Kidney (tissue), 14 donors: ENCODE data around the gene CDC42. TPM values are rescaled to one million over a fixed set of nuclear protein-coding genes. Genes with fewer than 3 reads are reported as not detected.

Experiments
- DNase-seq, 5 donors: peaks; one replicate each; pipeline ENCODE4 v3.0.0-alpha.2; 2013 to 2020
- FAIRE-seq: peaks from 2 replicates; lab custom pipeline; 2012; peaks lifted over from hg19 to GRCh38; lab: Jason Lieb, UNC
- H3K27ac ChIP-seq, 2 donors: one replicate each; pipeline ENCODE4 v1.7.0; 2013; ENCODE audit warnings: low read depth in 2 of 2, low read length in 2 of 2, inconsistent platforms in 1 of 2
- H3K27me3 ChIP-seq: one replicate; pipeline ENCODE4 v1.7.1; 2013; ENCODE audit warnings: low read length, inconsistent platforms; ENCODE audit not compliant: control insufficient read depth, insufficient read depth
- H3K36me3 ChIP-seq, 3 donors: one replicate each; pipeline versions ENCODE4 v1.7.0 to v1.7.1; 2013; ENCODE audit warnings: low read length in 3 of 3, control low read depth in 1 of 3, inconsistent platforms in 1 of 3; ENCODE audit not compliant: insufficient read depth in 3 of 3, control insufficient read depth in 2 of 3
- H3K4me1 ChIP-seq, 3 donors: one replicate each; pipeline versions ENCODE4 v1.7.0 to v1.7.1; 2013; ENCODE audit warnings: low read length in 3 of 3, inconsistent platforms in 1 of 3, low read depth in 1 of 3; ENCODE audit not compliant: control insufficient read depth in 2 of 3, insufficient read depth in 2 of 3
- H3K4me3 ChIP-seq, 3 donors: one replicate each; pipeline versions ENCODE4 v1.7.0 to v1.8.1; 2013; ENCODE audit warnings: low read length in 3 of 3, control low read depth in 1 of 3, inconsistent platforms in 1 of 3
- H3K9ac ChIP-seq, 3 donors: one replicate each; pipeline versions ENCODE4 v1.7.0 to v1.7.1; 2013; ENCODE audit warnings: low read length in 3 of 3, control low read depth in 1 of 3, inconsistent platforms in 1 of 3
- H3K9me3 ChIP-seq, 3 donors: one replicate each; pipeline versions ENCODE4 v1.7.0 to v1.7.1; 2013; ENCODE audit warnings: low read length in 3 of 3, control low read depth in 1 of 3, inconsistent platforms in 1 of 3; ENCODE audit not compliant: control insufficient read depth in 2 of 3, insufficient read depth in 1 of 3
- CTCF ChIP-seq: IDR thresholded peaks from 3 replicates; pipeline ENCODE4 v1.5.1; 2012; ENCODE audit warnings: mild to moderate bottlenecking, moderate library complexity, borderline replicate concordance; ENCODE audit not compliant: insufficient read depth; ENCODE audit errors: extremely low read depth
- intact Hi-C: fragments of 100-400 bp; cut with DNase I; formaldehyde crosslinking; loops from one replicate; pipeline ENCODE4 v1.11.1; 2022
- polyA plus RNA-seq: library from polyadenylated mRNA; stranded (reverse); fragments of 350-450 nt; fragmentation: Illumina TruSeq; extraction: RNeasy Lipid Tissue Mini Kit (QIAGEN cat#74804); gene quantifications from one replicate; pipeline ENCODE4 v1.2.3, GENCODE V29; 2014; ENCODE audit warnings: low read depth, low replicate concordance; ENCODE audit not compliant: insufficient read depth
- total RNA-seq: library from RNA; stranded (reverse); fragmentation: NEBNext Ultra II Directional; extraction: Animal tissue kit (Norgen Biotek cat#: 25700); gene quantifications from one replicate; pipeline ENCODE4 v1.2.1, GENCODE V29; 2021
- donor health status: control.
- donor health status: control.
- donor health status: control.
- donor health status: control.
- donor health status: control.
- donor health status: DM: yes; HTN: yes; CAD: no.
- donor health status: Normal renal cell carcinoma (clear cell type).

The CDC42 gene
- total and polyA plus RNA-seq, 2 donors from 2014 or later: 207 to 248 TPM

DNA sequence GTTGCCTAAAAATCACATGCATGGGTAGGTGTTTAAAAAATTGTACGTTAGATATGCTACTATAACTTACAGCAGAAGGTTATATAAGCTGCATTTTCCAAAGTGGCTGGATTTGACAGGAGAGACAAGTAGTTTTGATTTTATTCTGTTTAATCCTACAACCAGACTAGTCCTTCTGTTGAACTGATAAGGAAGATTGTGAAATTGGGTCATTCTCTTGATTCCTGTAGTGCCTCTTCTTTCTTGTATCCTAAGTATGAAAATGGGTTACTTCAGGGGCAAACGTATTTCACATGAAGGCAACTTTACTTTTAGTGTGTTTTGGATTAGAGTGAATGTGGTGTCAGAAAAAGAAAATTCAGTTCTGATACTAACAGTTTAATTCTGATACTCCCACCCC is 19.0 kb downstream of the CDC42 start:
- Histone ChIP-seq H3K27me3 (no peaks in the 10 kb centered on the region), H3K36me3 (peaks cover 0 to 2% (median 0%) of the 10 kb centered on the region in 3 donors), H3K9ac (no peak overlapping the region), H3K4me3 (no peak overlapping the region), H3K27ac (no peak overlapping the region), H3K9me3 (no peaks in the 10 kb centered on the region), H3K4me1 (peaks cover 2 to 22% (median 13%) of the 10 kb centered on the region in 3 donors)
- no peak for TF ChIP-seq CTCF
- FAIRE-seq (no peak), DNase-seq (no peak)
- intact Hi-C loops: no loop called here

DNA sequence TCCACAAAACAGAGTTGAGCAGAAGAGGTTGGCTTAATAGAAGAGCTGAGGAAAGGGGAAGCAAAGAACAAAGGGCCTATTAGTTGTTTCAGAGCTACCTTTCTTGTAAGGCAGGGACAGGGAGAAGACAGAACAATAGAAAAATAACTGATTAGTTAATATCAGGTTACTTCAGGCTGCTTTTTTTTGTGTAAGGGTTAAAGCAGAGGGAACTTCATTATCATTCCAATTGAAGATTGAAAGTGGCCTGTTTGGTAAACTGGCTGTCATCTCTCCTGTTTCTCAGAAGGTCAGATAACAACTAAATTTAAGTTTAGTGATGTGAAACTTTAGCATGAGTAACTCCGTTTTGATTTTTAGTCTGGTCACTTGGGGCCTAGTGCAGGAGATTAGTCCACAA is 22.3 kb downstream of the CDC42 start:
- FAIRE-seq: no peak
- Histone ChIP-seq H3K27me3 (no peaks in the 10 kb centered on the region), H3K36me3 (peaks cover under 1 to 6% (median 5%) of the 10 kb centered on the region in 3 donors), H3K4me1 (peaks cover 2 to 18% (median 11%) of the 10 kb centered on the region in 3 donors), H3K4me3 (no peak overlapping the region), H3K9ac (no peak overlapping the region), H3K9me3 (no peaks in the 10 kb centered on the region), H3K27ac (no peak overlapping the region)
- no peak for DNase-seq
- TF ChIP-seq CTCF: no peak
- intact Hi-C loops: no loop called here

DNA sequence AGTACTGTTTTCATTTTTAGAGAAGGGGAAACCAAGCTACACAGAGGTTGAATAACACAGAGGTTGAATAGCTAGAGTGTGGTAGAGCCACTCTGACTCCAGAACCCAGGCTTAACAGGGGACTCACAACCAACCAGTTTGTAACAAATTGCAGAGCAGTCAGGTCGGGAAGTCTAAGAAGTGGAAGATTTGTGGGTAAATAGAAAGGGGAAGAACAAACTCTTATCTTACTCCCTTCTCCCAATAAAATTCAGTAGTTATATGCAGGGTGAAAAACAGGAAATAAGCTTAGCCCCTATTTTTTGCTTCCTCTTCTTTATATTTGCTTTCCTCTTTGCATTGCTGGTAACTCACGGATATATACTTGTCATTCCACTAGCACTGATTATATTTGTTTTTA is 23.2 kb downstream of the CDC42 start:
- H3K36me3 ChIP-seq: peaks cover 4 to 10% (median 5%) of the 10 kb centered on the region in 3 donors
- no peak overlapping the region for H3K9ac ChIP-seq
- DNase-seq (no peak), FAIRE-seq (no peak)
- peaks cover 2 to 18% (median 10%) of the 10 kb centered on the region in 3 donors for H3K4me1 ChIP-seq
- intact Hi-C loops: no loop called here
- no peak for TF ChIP-seq CTCF
- no peak overlapping the region for H3K4me3 ChIP-seq
- no peak overlapping the region for H3K27ac ChIP-seq
- H3K9me3 ChIP-seq: no peaks in the 10 kb centered on the region
- H3K27me3 ChIP-seq: no peaks in the 10 kb centered on the region

DNA sequence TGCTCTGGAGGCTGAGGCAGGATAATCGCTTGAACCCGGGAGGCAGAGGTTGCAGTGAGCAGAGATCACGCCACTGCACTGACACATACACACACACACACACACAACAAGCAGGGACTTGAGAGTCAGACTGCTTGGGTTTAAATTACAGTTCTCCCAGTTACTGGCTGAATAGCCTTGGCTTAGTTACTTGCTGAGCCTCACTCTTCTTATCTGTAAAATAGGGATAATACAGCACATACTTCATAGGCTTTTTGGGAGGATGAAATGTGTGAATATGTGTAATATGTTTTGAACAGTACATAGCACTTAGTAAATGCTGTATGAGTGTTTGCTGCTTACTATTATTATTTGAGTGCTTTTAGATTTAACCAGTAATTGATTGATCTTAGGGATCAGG is 23.8 kb downstream of the CDC42 start:
- Histone ChIP-seq H3K9ac (no peak overlapping the region), H3K9me3 (no peaks in the 10 kb centered on the region), H3K27ac (no peak overlapping the region), H3K36me3 (peaks cover 5 to 10% (median 5%) of the 10 kb centered on the region in 3 donors), H3K4me1 (peaks cover 2 to 18% (median 10%) of the 10 kb centered on the region in 3 donors), H3K4me3 (no peak overlapping the region), H3K27me3 (no peaks in the 10 kb centered on the region)
- FAIRE-seq: no peak
- no peak for DNase-seq
- intact Hi-C loops: no loop called here
- no peak for TF ChIP-seq CTCF
